Naive thymus-derived CD4-positive, alpha-beta T cell (primary cell): ENCODE results near the gene GUCY2C. TPM values are rescaled to one million over a fixed set of nuclear protein-coding genes. Genes with fewer than 3 reads are reported as not detected.

Experiments
- ATAC-seq: fragments of 150-1000 bp; cut with Tn5 transposase; 2 replicates; pipeline ENCODE4 v1.10.0; 2021; ENCODE audit warnings: mild to moderate bottlenecking, moderate library complexity
- CTCF ChIA-PET: fragments of 350-600 bp; sonication (Branson Sonifier 250); formaldehyde crosslinking; loops from one replicate; lab custom pipeline; 2021; ENCODE audit warnings: antibody characterized with exemption; lab: Charles Lee
- POLR2A ChIA-PET: fragments of 350-600 bp; sonication (Branson Sonifier 250); formaldehyde crosslinking; loops from one replicate; lab custom pipeline; 2021; ENCODE audit warnings: antibody characterized with exemption, inconsistent platforms; lab: Charles Lee
- DNase-seq, 9 donors: peaks; one replicate each; pipeline versions ENCODE4 v3.0.0 to v3.0.0-alpha.2; 2020 to 2022; ENCODE audit warnings: mixed read lengths in 1 of 9
- H3K27ac ChIP-seq: one replicate; pipeline ENCODE4 v1.7.0; 2013; ENCODE audit warnings: mild to moderate bottlenecking, low read depth, low read length, moderate library complexity
- H3K27me3 ChIP-seq, 2 donors: one replicate each; pipeline ENCODE4 v1.7.0; 2013; ENCODE audit warnings: low read length in 2 of 2, mild to moderate bottlenecking in 2 of 2, moderate library complexity in 2 of 2; ENCODE audit not compliant: control insufficient read depth in 2 of 2, insufficient read depth in 2 of 2
- H3K36me3 ChIP-seq, 3 experiments: 1 replicate in 2 of 3; 2 replicates in 1 of 3; pipeline ENCODE4 v1.7.0; 2013; ENCODE audit warnings: low read length in 3 of 3, mild to moderate bottlenecking in 3 of 3, moderate library complexity in 1 of 3; ENCODE audit not compliant: insufficient read depth in 3 of 3, control insufficient read depth in 2 of 3
- H3K4me1 ChIP-seq, 2 donors: one replicate each; pipeline ENCODE4 v1.7.0; 2013; ENCODE audit warnings: low read length in 2 of 2, mild to moderate bottlenecking in 2 of 2, moderate library complexity in 1 of 2; ENCODE audit not compliant: control insufficient read depth in 2 of 2, insufficient read depth in 2 of 2
- H3K4me3 ChIP-seq: 2 replicates; pipeline ENCODE4 v1.7.0; 2013; ENCODE audit warnings: mild to moderate bottlenecking, low read length
- H3K9me3 ChIP-seq, 3 experiments: 1 replicate in 2 of 3; 2 replicates in 1 of 3; pipeline ENCODE4 v1.7.0; 2013; ENCODE audit warnings: low read length in 3 of 3; ENCODE audit not compliant: control insufficient read depth in 2 of 3
- H3K27ac Mint-ChIP-seq, 9 donors: one replicate each; pipeline ENCODE4 v1.8.0; 2020 to 2022; ENCODE audit warnings: mixed read lengths in 9 of 9, mild to moderate bottlenecking in 8 of 9, moderate library complexity in 5 of 9, inconsistent platforms in 2 of 9
- H3K27me3 Mint-ChIP-seq, 5 donors: one replicate each; pipeline ENCODE4 v1.8.0; 2021 to 2022; ENCODE audit warnings: mixed read lengths in 5 of 5, mild to moderate bottlenecking in 1 of 5
- H3K36me3 Mint-ChIP-seq, 5 donors: one replicate each; pipeline ENCODE4 v1.8.0; 2020 to 2022; ENCODE audit warnings: mixed read lengths in 5 of 5, mild to moderate bottlenecking in 3 of 5, inconsistent platforms in 1 of 5
- H3K4me1 Mint-ChIP-seq, 7 donors: one replicate each; pipeline ENCODE4 v1.8.0; 2020 to 2022; ENCODE audit warnings: mixed read lengths in 7 of 7, mild to moderate bottlenecking in 3 of 7, inconsistent platforms in 1 of 7
- H3K4me3 Mint-ChIP-seq, 10 donors: one replicate each; pipeline ENCODE4 v1.8.0; 2020 to 2022; ENCODE audit warnings: mild to moderate bottlenecking in 10 of 10, mixed read lengths in 10 of 10, moderate library complexity in 6 of 10, inconsistent platforms in 2 of 10
- H3K9me3 Mint-ChIP-seq, 11 donors: one replicate each; pipeline ENCODE4 v1.8.0; 2020 to 2022; ENCODE audit warnings: mixed read lengths in 11 of 11, mild to moderate bottlenecking in 4 of 11, inconsistent platforms in 1 of 11, moderate library complexity in 1 of 11
- intact Hi-C, 2 donors: fragments of 100-400 bp; cut with micrococcal nuclease; formaldehyde crosslinking; loops; one replicate each; pipeline ENCODE4 v1.15.1; 2023
- polyA plus RNA-seq, 2 donors: library from polyadenylated mRNA; unstranded; fragments of 300-500 nt; fragmentation: Illumina TruSeq; gene quantifications; one replicate each; pipeline ENCODE4 v1.2.3, GENCODE V29; 2021
- total RNA-seq, 6 experiments: library from RNA in 5 of 6; stranded (reverse) in 5 of 6; gene quantifications; 1 replicate in 5 of 6; 2 replicates in 1 of 6; pipeline ENCODE4 v1.2.3 and lab custom pipeline; 2021 to 2026

GUCY2C gene
- total and polyA plus RNA-seq, 7 experiments from 2014 or later, result not detected

GRCh38 chr12:14654416-14654815, 42.0 kb downstream of the GUCY2C start:
- CTCF ChIA-PET, result interaction anchor here (1.3 kb wide), 1 partner anchor 10 kb away, joined by 4 read pairs; no protein-coding TSS in a partner anchor
- Histone ChIP-seq H3K4me3 (no peak overlapping the region), H3K27me3 (no peaks in the 10 kb centered on the region), H3K36me3 (no peaks in the 10 kb centered on the region), H3K27ac (no peak overlapping the region), H3K9me3 (no peaks in the 10 kb centered on the region), H3K4me1 (no peaks in the 10 kb centered on the region)
- intact Hi-C loops, result no loop called here
- DNase-seq (no peak), ATAC-seq (no peak)
- H3K4me1 Mint-ChIP-seq, result no peaks in the 10 kb centered on the region
- no peak overlapping the region for H3K4me3 Mint-ChIP-seq
- no peaks in the 10 kb centered on the region for H3K36me3 Mint-ChIP-seq
- peaks cover 0 to 3% (median 0%) of the 10 kb centered on the region in 11 donors for H3K9me3 Mint-ChIP-seq
- POLR2A ChIA-PET, result no interaction called here
- peaks cover 2 to 8% (median 4%) of the 10 kb centered on the region in 5 donors for H3K27me3 Mint-ChIP-seq
- H3K27ac Mint-ChIP-seq, result no peak overlapping the region

GRCh38 chr12:14652483-14652882, 43.9 kb downstream of the GUCY2C start:
- Mint-ChIP-seq H3K27ac (no peak overlapping the region), H3K4me1 (peaks cover 0 to 7% (median 0%) of the 10 kb centered on the region in 7 donors), H3K36me3 (no peaks in the 10 kb centered on the region), H3K9me3 (peaks cover 0 to 3% (median 0%) of the 10 kb centered on the region in 11 donors), H3K4me3 (no peak overlapping the region), H3K27me3 (peaks cover 0 to 10% (median 4%) of the 10 kb centered on the region in 5 donors)
- POLR2A ChIA-PET, result interaction anchor here (0.6 kb wide), 1 partner anchor 117 kb away, joined by 3 read pairs; no protein-coding TSS in a partner anchor
- CTCF ChIA-PET, result interaction anchor here (0.5 to 0.6 kb wide), 2 partner anchors 64 to 343 kb away, joined by 3 read pairs; no protein-coding TSS in a partner anchor
- Histone ChIP-seq H3K27ac (no peak overlapping the region), H3K9me3 (no peaks in the 10 kb centered on the region), H3K4me1 (no peaks in the 10 kb centered on the region), H3K36me3 (no peaks in the 10 kb centered on the region), H3K27me3 (no peaks in the 10 kb centered on the region), H3K4me3 (no peak overlapping the region)
- ATAC-seq (no peak), DNase-seq (no peak)
- intact Hi-C loops, result no loop called here

- DNase-seq, result no peak
- Mint-ChIP-seq H3K4me3 (no peak overlapping the region), H3K27ac (no peak overlapping the region), H3K36me3 (no peaks in the 10 kb centered on the region), H3K27me3 (peaks cover 0 to 13% (median 4%) of the 10 kb centered on the region in 5 donors), H3K9me3 (peaks cover 0 to 3% (median 0%) of the 10 kb centered on the region in 11 donors), H3K4me1 (peaks cover 0 to 7% (median 0%) of the 10 kb centered on the region in 7 donors)
- CTCF ChIA-PET, result no interaction called here
- no peak for ATAC-seq
- POLR2A ChIA-PET, result no interaction called here
- no peak overlapping the region for H3K27ac ChIP-seq
- no peaks in the 10 kb centered on the region for H3K27me3 ChIP-seq
- no peaks in the 10 kb centered on the region for H3K9me3 ChIP-seq
- no peaks in the 10 kb centered on the region for H3K4me1 ChIP-seq
- no peak overlapping the region for H3K4me3 ChIP-seq
- intact Hi-C loops, result no loop called here
- no peaks in the 10 kb centered on the region for H3K36me3 ChIP-seq
Observed at GRCh38 chr12:14651371-14651770, 45.0 kb downstream of the GUCY2C start.

- Histone ChIP-seq H3K4me3 (no peak overlapping the region), H3K27me3 (no peaks in the 10 kb centered on the region), H3K36me3 (no peaks in the 10 kb centered on the region), H3K27ac (no peak overlapping the region), H3K4me1 (no peaks in the 10 kb centered on the region), H3K9me3 (no peaks in the 10 kb centered on the region)
- Mint-ChIP-seq H3K27ac (peak overlapping the region in 1 of 9 donors; percentile 20), H3K4me1 (peaks cover 0 to 7% (median 0%) of the 10 kb centered on the region in 7 donors), H3K9me3 (peaks cover 0 to 3% (median 0%) of the 10 kb centered on the region in 11 donors), H3K27me3 (peaks cover 0 to 13% (median 4%) of the 10 kb centered on the region in 5 donors), H3K36me3 (no peaks in the 10 kb centered on the region), H3K4me3 (no peak overlapping the region)
- CTCF ChIA-PET, result no interaction called here
- DNase-seq, result no peak
- intact Hi-C loops, result no loop called here
- ATAC-seq, result no peak
- POLR2A ChIA-PET, result no interaction called here
Observed at GRCh38 chr12:14650789-14651188, 45.6 kb downstream of the GUCY2C start.

GRCh38 chr12:14647028-14647750, 49.2 kb downstream of the GUCY2C start:
- Histone ChIP-seq H3K36me3 (no peaks in the 10 kb centered on the region), H3K27me3 (no peaks in the 10 kb centered on the region), H3K4me1 (peaks cover 14 to 21% of the 10 kb centered on the region in 2 donors), H3K9me3 (no peaks in the 10 kb centered on the region), H3K4me3 (no peak overlapping the region), H3K27ac (no peak overlapping the region)
- no peak for DNase-seq
- H3K27ac Mint-ChIP-seq, result peak overlapping the region in 1 of 9 donors; percentile 2
- intact Hi-C loops, result no loop called here
- ChIA-PET POLR2A (no interaction called here), CTCF (interaction anchor here (1.6 kb wide), 1 partner anchor 15 kb away, joined by 3 read pairs; no protein-coding TSS in a partner anchor)
- peaks cover 15 to 32% (median 24%) of the 10 kb centered on the region in 7 donors for H3K4me1 Mint-ChIP-seq
- no peaks in the 10 kb centered on the region for H3K36me3 Mint-ChIP-seq
- ATAC-seq, result no peak
- peaks cover 0 to 15% (median 5%) of the 10 kb centered on the region in 5 donors for H3K27me3 Mint-ChIP-seq
- no peak overlapping the region for H3K4me3 Mint-ChIP-seq
- no peaks in the 10 kb centered on the region for H3K9me3 Mint-ChIP-seq

- peak overlapping the region; percentile 35 to 79 (median 71) for H3K4me3 Mint-ChIP-seq
- H3K27ac Mint-ChIP-seq, result peak overlapping the region; percentile 8 to 83 (median 54)
- CTCF ChIA-PET, result interaction anchor here (0.7 to 2.0 kb wide), 4 partner anchors 12 to 1263 kb away, joined by 3 to 4 read pairs (median 3); no protein-coding TSS in a partner anchor
- peaks cover 0 to 9% (median 0%) of the 10 kb centered on the region in 5 donors for H3K27me3 Mint-ChIP-seq
- peaks cover 15 to 26% (median 24%) of the 10 kb centered on the region in 7 donors for H3K4me1 Mint-ChIP-seq
- no peaks in the 10 kb centered on the region for H3K36me3 Mint-ChIP-seq
- no peaks in the 10 kb centered on the region for H3K9me3 Mint-ChIP-seq
- Histone ChIP-seq H3K27me3 (no peaks in the 10 kb centered on the region), H3K4me1 (peaks cover 14 to 21% of the 10 kb centered on the region in 2 donors), H3K9me3 (no peaks in the 10 kb centered on the region), H3K27ac (no peak overlapping the region), H3K4me3 (no peak overlapping the region), H3K36me3 (no peaks in the 10 kb centered on the region)
- POLR2A ChIA-PET, result interaction anchor here (0.8 kb wide), 1 partner anchor 402 kb away, joined by 3 read pairs; no protein-coding TSS in a partner anchor
- peak; percentile 46 for ATAC-seq
- intact Hi-C loops, result loop anchor here (1.0 to 5.0 kb wide), 3 partner anchors 127 to 354 kb away; partner anchors contain the start of gene ATF7IP (in 2 of the 2)
- DNase-seq, result peak in 6 of 9 donors; percentile 29 to 52 (median 42)
Observed at GRCh38 chr12:14643251-14643650, 53.1 kb downstream of the GUCY2C start.
